Measurements from ENCODE around the gene CD52.

DNA sequence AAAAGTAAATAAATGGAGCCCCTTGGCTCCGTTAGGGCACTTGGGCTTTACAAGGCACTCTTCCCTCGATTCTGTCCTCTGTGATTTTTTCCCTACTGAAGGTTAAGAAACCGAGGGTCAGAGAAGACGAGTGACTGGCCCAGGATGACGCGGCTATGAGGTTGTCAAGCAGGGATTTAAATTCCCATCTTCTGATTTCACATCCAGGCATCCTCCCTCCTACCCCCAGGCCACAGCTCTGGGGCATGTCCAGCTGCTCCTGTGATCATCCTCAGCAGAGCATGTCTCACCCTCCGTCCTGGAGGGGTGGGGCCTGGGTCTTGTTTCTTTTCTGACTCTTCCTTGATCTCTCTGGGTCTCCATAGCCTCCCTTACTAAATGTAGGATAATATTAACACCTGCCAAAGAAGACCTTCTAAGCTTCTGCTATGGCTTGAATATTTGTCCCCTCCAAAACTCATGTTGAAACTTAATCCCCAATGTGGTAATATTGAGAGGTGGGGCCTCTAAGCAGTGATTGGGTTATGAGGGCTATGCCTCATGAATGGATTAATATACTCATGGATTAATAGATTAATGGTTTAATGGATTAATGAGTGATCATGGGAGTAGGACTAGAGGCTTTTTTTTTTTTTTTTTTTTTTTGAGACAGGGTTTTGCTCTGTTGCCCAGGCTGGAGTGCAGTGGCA is 31.6 kb downstream of the CD52 start:
- no peak for TF ChIP-seq SP1 (CRISPR knock-in tag; conservative IDR thresholded peaks at IDR 0.05)
- TF ChIP-seq FOXP1 (CRISPR knock-in tag; IDR thresholded peaks at IDR 0.05; ENCODE audit: borderline replicate concordance) = no peak
- no peak for TF ChIP-seq ATF1 (CRISPR knock-in tag; IDR thresholded peaks at IDR 0.05)
- no peak for TF ChIP-seq NR1H2 (CRISPR knock-in tag; IDR thresholded peaks at IDR 0.05)
- TF ChIP-seq CTCF (IDR thresholded peaks at IDR 0.05) = no peak
- no peak for TF ChIP-seq JUN (CRISPR knock-in tag; IDR thresholded peaks at IDR 0.05)
- no peak for TF ChIP-seq SOX15 (CRISPR knock-in tag; IDR thresholded peaks at IDR 0.05)
- TF ChIP-seq NR2C2 (CRISPR knock-in tag; IDR thresholded peaks at IDR 0.05) = no peak
- TF ChIP-seq MXD4 (CRISPR knock-in tag; IDR thresholded peaks at IDR 0.05; ENCODE audit: borderline replicate concordance) = no peak
- no peak for TF ChIP-seq E2F4 (CRISPR knock-in tag; IDR thresholded peaks at IDR 0.05; ENCODE audit: borderline replicate concordance, low read depth)
- TF ChIP-seq CBFB (CRISPR knock-in tag; IDR thresholded peaks at IDR 0.05; ENCODE audit: low read depth) = no peak
- no peak for TF ChIP-seq ZNF317 (CRISPR knock-in tag; IDR thresholded peaks at IDR 0.05; ENCODE audit: borderline replicate concordance, low read depth)
- no peak for TF ChIP-seq E2F5 (CRISPR knock-in tag; IDR thresholded peaks at IDR 0.05)
- no peak for TF ChIP-seq ZNF219 (CRISPR knock-in tag; IDR thresholded peaks at IDR 0.05; ENCODE audit: borderline replicate concordance)

Measured in WTC11 (cell line).